Cardiac muscle cell (in vitro differentiated cells and primary cell): ENCODE measurements around the gene FADS2. TPM values are rescaled to one million over a fixed set of nuclear protein-coding genes. Genes with fewer than 3 reads are reported as not detected.

ENCODE experiments used
- DNase-seq, 2 donors: peaks; one replicate each; pipeline versions ENCODE4 v3.0.0 to v3.0.0-alpha.2; 2010 to 2017; ENCODE audit warnings: low read depth in 1 of 2, low spot score in 1 of 2
- H3K27ac ChIP-seq: fragments of 200-600 bp; sonication (generic); 2 replicates; pipeline ENCODE4 v1.5.1; 2016
- H3K27me3 ChIP-seq: fragments of 200-600 bp; sonication (generic); 2 replicates; pipeline ENCODE4 v1.6.0; 2016; ENCODE audit warnings: control low read depth
- H3K36me3 ChIP-seq: fragments of 200-600 bp; sonication (generic); 2 replicates; pipeline ENCODE4 v1.5.1; 2016; ENCODE audit warnings: control low read depth
- H3K4me1 ChIP-seq: fragments of 200-600 bp; sonication (generic); 2 replicates; pipeline ENCODE4 v1.8.1; 2017; ENCODE audit warnings: low read depth, mild to moderate bottlenecking, mixed run types
- H3K4me3 ChIP-seq: fragments of 200-600 bp; sonication (generic); 2 replicates; pipeline ENCODE4 v1.5.1; 2016; ENCODE audit warnings: mild to moderate bottlenecking
- H3K9me3 ChIP-seq: fragments of 200-600 bp; sonication (generic); 2 replicates; pipeline ENCODE4 v1.5.1; 2017; ENCODE audit warnings: low read depth, mild to moderate bottlenecking, control low read depth
- CTCF ChIP-seq: IDR thresholded peaks from 2 replicates; pipeline ENCODE4 v1.5.1; 2012; ENCODE audit warnings: low read depth, mild to moderate bottlenecking, low read length
- polyA plus RNA-seq: library from polyadenylated mRNA; unstranded; fragments of >200 nt; fragmentation: Nextera tagmentation; extraction: Ambion mirVana; gene quantifications from 2 replicates; pipeline ENCODE4 v1.2.1, GENCODE V29; 2016
- total RNA-seq: library from RNA; depleted of rRNA; stranded (reverse); fragments of >200 nt; gene quantifications from 2 replicates; pipeline ENCODE4 v1.2.3, GENCODE V29; 2016

Gene FADS2
- total and polyA plus RNA-seq, 2 experiments from 2014 or later, result 103 to 262 TPM

DNA sequence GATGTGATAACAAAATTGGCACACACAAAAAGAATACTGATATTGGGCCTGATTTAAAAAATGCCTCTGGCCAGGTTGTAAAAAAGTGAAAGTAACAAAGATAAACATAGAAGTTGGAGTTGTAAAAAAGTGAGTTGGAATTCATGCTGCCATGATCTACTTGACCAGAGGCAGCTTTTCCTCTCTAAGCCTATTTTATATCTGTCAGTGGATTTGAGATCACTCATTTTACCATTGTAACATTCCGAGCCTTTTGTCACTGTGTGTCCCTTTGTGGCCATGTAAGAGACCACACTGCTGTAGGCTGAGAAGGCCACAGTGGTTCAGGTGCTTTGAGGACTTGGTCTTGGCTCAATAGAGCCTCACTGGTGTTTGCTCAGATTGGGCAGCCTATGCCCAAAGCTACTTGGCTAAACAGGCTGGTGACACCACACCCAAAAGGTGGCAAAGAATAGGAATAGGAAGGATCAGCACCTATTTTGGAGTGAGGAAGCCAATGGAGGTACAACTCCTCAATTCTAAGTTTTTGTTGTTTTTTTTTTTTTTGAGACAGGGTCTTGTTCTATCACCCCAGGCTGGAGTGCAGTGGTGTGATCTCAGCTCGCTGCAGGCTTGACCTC is 28.3 kb upstream of the FADS2 start:
- Histone ChIP-seq H3K27ac (peak overlapping the region; percentile 43), H3K4me1 (no peaks in the 10 kb centered on the region), H3K9me3 (no peaks in the 10 kb centered on the region), H3K27me3 (no peaks in the 10 kb centered on the region), H3K36me3 (peaks cover 31% of the 10 kb centered on the region), H3K4me3 (no peak overlapping the region)
- TF ChIP-seq CTCF, result no peak
- DNase-seq, result no peak

- TF ChIP-seq CTCF, result no peak
- no peak for DNase-seq
- no peaks in the 10 kb centered on the region for H3K27me3 ChIP-seq
- no peaks in the 10 kb centered on the region for H3K9me3 ChIP-seq
- no peak overlapping the region for H3K4me3 ChIP-seq
- H3K4me1 ChIP-seq, result no peaks in the 10 kb centered on the region
- H3K36me3 ChIP-seq, result peaks cover 36% of the 10 kb centered on the region
- H3K27ac ChIP-seq, result no peak overlapping the region
Measured at GRCh38 chr11:61800331-61801281, 27.5 kb upstream of the FADS2 start.

- no peaks in the 10 kb centered on the region for H3K27me3 ChIP-seq
- no peaks in the 10 kb centered on the region for H3K4me1 ChIP-seq
- no peaks in the 10 kb centered on the region for H3K9me3 ChIP-seq
- no peak overlapping the region for H3K4me3 ChIP-seq
- H3K36me3 ChIP-seq, result peaks cover 44% of the 10 kb centered on the region
- H3K27ac ChIP-seq, result no peak overlapping the region
- no peak for DNase-seq
- TF ChIP-seq CTCF, result no peak
Measured at GRCh38 chr11:61802605-61803004, 25.5 kb upstream of the FADS2 start.

- H3K4me3 ChIP-seq, result no peak overlapping the region
- TF ChIP-seq CTCF, result no peak
Measured at GRCh38 chr11:61803889-61804647, 24.0 kb upstream of the FADS2 start.

GRCh38 chr11:61805146-61805545 is 23.0 kb upstream of the FADS2 start:
- Histone ChIP-seq H3K27ac (no peak overlapping the region), H3K27me3 (no peaks in the 10 kb centered on the region), H3K36me3 (peaks cover 61% of the 10 kb centered on the region), H3K4me3 (no peak overlapping the region), H3K4me1 (no peaks in the 10 kb centered on the region), H3K9me3 (no peaks in the 10 kb centered on the region)
- DNase-seq, result no peak
- no peak for TF ChIP-seq CTCF

More at GRCh38 chr11:61803889-61804647, 24.0 kb upstream of the FADS2 start:
- no peaks in the 10 kb centered on the region for H3K27me3 ChIP-seq
- H3K9me3 ChIP-seq, result no peaks in the 10 kb centered on the region
- H3K4me1 ChIP-seq, result no peaks in the 10 kb centered on the region
- DNase-seq, result peak in 1 of 2 donors; percentile 82
- peaks cover 51% of the 10 kb centered on the region for H3K36me3 ChIP-seq
- no peak overlapping the region for H3K27ac ChIP-seq
